DOHH2 (cell line): ENCODE results near the gene ERFL.

Source experiments
- H3F3A ChIP-seq: fragments of 200-600 bp; sonication (generic), shearing (Covaris generic); 2 replicates; pipeline ENCODE4 v1.6.0; 2016; ENCODE audit warnings: antibody characterized with exemption, mild to moderate bottlenecking; ENCODE audit not compliant: control insufficient read depth, insufficient read depth
- H3K27ac ChIP-seq: fragments of 200-600 bp; sonication (generic); 2 replicates; pipeline ENCODE4 v1.5.1; 2014; ENCODE audit warnings: low read depth, mild to moderate bottlenecking, low read length, moderate library complexity
- H3K27me3 ChIP-seq: fragments of 200-600 bp; sonication (generic); 2 replicates; pipeline ENCODE4 v1.6.1; 2014; ENCODE audit warnings: mild to moderate bottlenecking, low read length, mixed read lengths; ENCODE audit not compliant: control insufficient read depth
- H3K36me3 ChIP-seq: fragments of 200-600 bp; sonication (generic); 2 replicates; pipeline ENCODE4 v1.6.1; 2014; ENCODE audit warnings: mild to moderate bottlenecking, low read length, moderate library complexity, mixed read lengths; ENCODE audit not compliant: control insufficient read depth
- H3K4me1 ChIP-seq: fragments of 200-600 bp; sonication (generic); 2 replicates; pipeline ENCODE4 v1.6.1; 2014; ENCODE audit warnings: mild to moderate bottlenecking, low read length, mixed read lengths; ENCODE audit not compliant: control insufficient read depth
- H3K4me2 ChIP-seq: fragments of 200-600 bp; sonication (generic); 2 replicates; pipeline ENCODE4 v1.6.0; 2014; ENCODE audit warnings: mild to moderate bottlenecking, low read length, moderate library complexity
- H3K4me3 ChIP-seq: fragments of 200-600 bp; sonication (generic); 2 replicates; pipeline ENCODE4 v1.5.1; 2014; ENCODE audit warnings: mild to moderate bottlenecking, low read length, mixed read lengths
- H3K79me2 ChIP-seq: fragments of 200-600 bp; sonication (generic); 2 replicates; pipeline ENCODE4 v1.6.1; 2014; ENCODE audit warnings: mild to moderate bottlenecking, low read length, mixed read lengths; ENCODE audit not compliant: control insufficient read depth
- H3K9me2 ChIP-seq: fragments of 200-600 bp; sonication (generic); replicated peaks from 2 replicates; pipeline ENCODE4 v1.6.1; 2014; ENCODE audit warnings: mild to moderate bottlenecking, low read length, mixed read lengths; ENCODE audit not compliant: control insufficient read depth
- H3K9me3 ChIP-seq: fragments of 200-600 bp; sonication (generic); 2 replicates; pipeline ENCODE4 v1.6.1; 2014; ENCODE audit warnings: antibody characterized with exemption, low read length, mixed read lengths; ENCODE audit not compliant: control insufficient read depth, insufficient read depth
- H4K20me1 ChIP-seq: fragments of 200-600 bp; sonication (generic); 2 replicates; pipeline ENCODE4 v1.6.0; 2014; ENCODE audit warnings: low read depth, mild to moderate bottlenecking, antibody characterized with exemption, low read length, moderate library complexity; ENCODE audit not compliant: control insufficient read depth, insufficient read depth
- CTCF ChIP-seq: fragments of 200-600 bp; sonication (generic); IDR thresholded peaks from one replicate; pipeline ENCODE4 v1.5.1; 2014; ENCODE audit warnings: antibody characterized with exemption, mild to moderate bottlenecking, low read depth, low read length; ENCODE audit not compliant: poor library complexity, severe bottlenecking
- EZH2phosphoT487 ChIP-seq: fragments of 200-600 bp; sonication (generic); IDR thresholded peaks from 2 replicates; pipeline ENCODE4 v1.6.1; 2017; ENCODE audit warnings: borderline replicate concordance, mild to moderate bottlenecking, antibody characterized with exemption, low read length, moderate library complexity, mixed read lengths

ERFL gene

GRCh38 chr19:41863209-41863931 is 64.9 kb downstream of the ERFL start:
- Histone ChIP-seq H4K20me1 (peaks cover 42% of the 10 kb centered on the region), H3K27me3 (no peaks in the 10 kb centered on the region), H3K4me2 (peak overlapping the region; percentile 88), H3K4me3 (peak overlapping the region; percentile 87), H3K9me2 (no peaks in the 10 kb centered on the region), H3F3A (peaks cover 69% of the 10 kb centered on the region), H3K9me3 (no peaks in the 10 kb centered on the region), H3K27ac (peak overlapping the region; percentile 81), H3K79me2 (peaks cover 81% of the 10 kb centered on the region), H3K36me3 (peaks cover 79% of the 10 kb centered on the region), H3K4me1 (peaks cover 81% of the 10 kb centered on the region)
- TF ChIP-seq CTCF: no peak
- TF ChIP-seq EZH2phosphoT487: no peak

DNA sequence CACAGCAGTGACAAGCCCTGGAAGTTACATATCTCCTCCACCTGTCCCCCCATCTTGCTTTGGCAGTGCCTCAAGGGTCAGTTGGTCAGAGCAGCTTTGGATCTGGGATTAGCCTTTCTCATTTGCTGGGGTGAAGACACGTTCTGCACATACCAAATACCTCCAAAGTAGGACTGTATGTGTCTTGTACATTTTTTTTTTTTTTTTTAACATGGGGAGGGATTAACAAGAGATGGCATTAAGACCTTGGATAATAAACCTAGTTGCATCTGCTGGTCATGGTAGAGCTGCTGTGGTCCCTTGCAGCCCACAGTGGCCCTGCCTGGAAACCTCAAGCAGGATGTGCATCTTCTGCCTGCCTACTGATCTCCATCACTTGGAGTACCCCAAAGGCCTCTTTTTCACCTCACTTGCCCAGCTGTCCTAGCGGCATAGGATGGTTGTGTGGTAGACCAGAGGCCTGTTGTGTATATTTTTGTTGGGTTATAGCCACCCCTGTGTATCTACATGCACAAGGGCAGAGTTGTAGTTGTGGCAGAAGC is 65.7 kb downstream of the ERFL start:
- TF ChIP-seq EZH2phosphoT487: no peak
- no peak for TF ChIP-seq CTCF
- H3K36me3 ChIP-seq: peaks cover 70% of the 10 kb centered on the region
- H3K9me3 ChIP-seq: no peaks in the 10 kb centered on the region
- H3K4me2 ChIP-seq: peak overlapping the region; percentile 88
- H3K79me2 ChIP-seq: peaks cover 73% of the 10 kb centered on the region
- peaks cover 60% of the 10 kb centered on the region for H3F3A ChIP-seq
- no peaks in the 10 kb centered on the region for H3K27me3 ChIP-seq
- H3K27ac ChIP-seq: peak overlapping the region; percentile 81
- H3K9me2 ChIP-seq: no peaks in the 10 kb centered on the region
- H3K4me3 ChIP-seq: peak overlapping the region; percentile 87
- peaks cover 81% of the 10 kb centered on the region for H3K4me1 ChIP-seq
- H4K20me1 ChIP-seq: peaks cover 37% of the 10 kb centered on the region

DNA sequence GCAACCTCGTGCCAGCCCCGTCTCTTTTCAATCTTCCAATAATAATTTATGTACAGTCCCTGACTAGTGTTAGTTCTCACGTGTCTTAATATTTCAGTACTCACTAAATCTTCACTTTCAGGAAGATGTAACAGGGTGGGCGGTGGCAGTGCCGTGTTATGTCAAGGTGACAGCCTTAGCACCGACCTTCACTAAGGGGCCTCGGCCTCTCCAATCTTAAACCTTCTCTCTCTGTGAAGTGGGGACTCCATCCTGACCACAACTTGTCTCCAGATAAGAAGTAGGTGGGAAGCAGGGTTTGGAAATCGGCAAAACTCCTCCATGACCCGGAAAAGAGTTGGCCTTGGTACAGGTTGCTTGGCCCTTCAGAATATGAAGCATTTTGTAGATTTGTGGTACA is 66.4 kb downstream of the ERFL start:
- peak overlapping the region; percentile 87 for H3K4me3 ChIP-seq
- H3K36me3 ChIP-seq: peaks cover 64% of the 10 kb centered on the region
- H3K27me3 ChIP-seq: no peaks in the 10 kb centered on the region
- peak overlapping the region; percentile 88 for H3K4me2 ChIP-seq
- no peaks in the 10 kb centered on the region for H3K9me2 ChIP-seq
- TF ChIP-seq CTCF (no peak), EZH2phosphoT487 (no peak)
- H3K9me3 ChIP-seq: no peaks in the 10 kb centered on the region
- peaks cover 53% of the 10 kb centered on the region for H3F3A ChIP-seq
- H4K20me1 ChIP-seq: peaks cover 37% of the 10 kb centered on the region
- peaks cover 66% of the 10 kb centered on the region for H3K79me2 ChIP-seq
- H3K4me1 ChIP-seq: peaks cover 79% of the 10 kb centered on the region
- H3K27ac ChIP-seq: peak overlapping the region; percentile 81
